Muscle layer of duodenum (tissue), 2 donors: ENCODE results near the gene KRT222.

ENCODE experiments used
- H3K27ac ChIP-seq: one replicate; pipeline ENCODE4 v1.7.0; 2013; ENCODE audit warnings: mild to moderate bottlenecking, low read length
- H3K27me3 ChIP-seq: one replicate; pipeline ENCODE4 v1.7.0; 2013; ENCODE audit warnings: low read depth, mild to moderate bottlenecking, control low read depth, low read length
- H3K36me3 ChIP-seq, 2 donors: one replicate each; pipeline ENCODE4 v1.7.0; 2013; ENCODE audit warnings: low read length in 2 of 2, control low read depth in 1 of 2, mild to moderate bottlenecking in 1 of 2; ENCODE audit not compliant: insufficient read depth in 2 of 2, control insufficient read depth in 1 of 2
- H3K4me1 ChIP-seq, 2 donors: one replicate each; pipeline ENCODE4 v1.7.0; 2013; ENCODE audit warnings: low read length in 2 of 2, mild to moderate bottlenecking in 2 of 2, control low read depth in 1 of 2, moderate library complexity in 1 of 2; ENCODE audit not compliant: insufficient read depth in 2 of 2, control insufficient read depth in 1 of 2
- H3K4me3 ChIP-seq, 2 donors: one replicate each; pipeline ENCODE4 v1.7.0; 2013; ENCODE audit warnings: low read length in 2 of 2, low read depth in 1 of 2, mild to moderate bottlenecking in 1 of 2
- H3K9me3 ChIP-seq, 2 donors: one replicate each; pipeline ENCODE4 v1.7.0; 2013; ENCODE audit warnings: low read length in 2 of 2, control low read depth in 1 of 2, mild to moderate bottlenecking in 1 of 2; ENCODE audit not compliant: control insufficient read depth in 1 of 2
- donor health status: healthy.

Gene KRT222

GRCh38 chr17:40694584-40694983 lies 29.6 kb upstream of the KRT222 start:
- H3K4me1 ChIP-seq, result no peaks in the 10 kb centered on the region
- H3K4me3 ChIP-seq, result no peak overlapping the region
- no peaks in the 10 kb centered on the region for H3K27me3 ChIP-seq
- no peaks in the 10 kb centered on the region for H3K9me3 ChIP-seq
- H3K36me3 ChIP-seq, result no peaks in the 10 kb centered on the region
- no peak overlapping the region for H3K27ac ChIP-seq

- Histone ChIP-seq H3K4me1 (no peaks in the 10 kb centered on the region), H3K36me3 (no peaks in the 10 kb centered on the region), H3K4me3 (no peak overlapping the region), H3K9me3 (no peaks in the 10 kb centered on the region), H3K27ac (no peak overlapping the region), H3K27me3 (no peaks in the 10 kb centered on the region)
Observed at GRCh38 chr17:40687106-40687505, 22.1 kb upstream of the KRT222 start.

GRCh38 chr17:40686192-40686591 lies 21.2 kb upstream of the KRT222 start:
- no peak overlapping the region for H3K4me3 ChIP-seq
- H3K4me1 ChIP-seq, result no peaks in the 10 kb centered on the region
- no peaks in the 10 kb centered on the region for H3K9me3 ChIP-seq
- no peaks in the 10 kb centered on the region for H3K27me3 ChIP-seq
- H3K36me3 ChIP-seq, result no peaks in the 10 kb centered on the region
- H3K27ac ChIP-seq, result no peak overlapping the region

- no peak overlapping the region for H3K27ac ChIP-seq
- no peak overlapping the region for H3K4me3 ChIP-seq
- H3K9me3 ChIP-seq, result no peaks in the 10 kb centered on the region
- H3K27me3 ChIP-seq, result peaks cover 11% of the 10 kb centered on the region
- H3K36me3 ChIP-seq, result no peaks in the 10 kb centered on the region
- no peaks in the 10 kb centered on the region for H3K4me1 ChIP-seq
Observed at GRCh38 chr17:40680998-40681397, 16.0 kb upstream of the KRT222 start.

- Histone ChIP-seq H3K36me3 (no peaks in the 10 kb centered on the region), H3K4me1 (no peaks in the 10 kb centered on the region), H3K27ac (no peak overlapping the region), H3K4me3 (no peak overlapping the region), H3K27me3 (peaks cover 11% of the 10 kb centered on the region), H3K9me3 (no peaks in the 10 kb centered on the region)
Observed at GRCh38 chr17:40679523-40679907, 14.5 kb upstream of the KRT222 start.

GRCh38 chr17:40678902-40679522 lies 14.0 kb upstream of the KRT222 start:
- Histone ChIP-seq H3K9me3 (no peaks in the 10 kb centered on the region), H3K27ac (no peak overlapping the region), H3K36me3 (no peaks in the 10 kb centered on the region), H3K4me1 (no peaks in the 10 kb centered on the region), H3K27me3 (peaks cover 11% of the 10 kb centered on the region), H3K4me3 (no peak overlapping the region)

- peaks cover 11% of the 10 kb centered on the region for H3K27me3 ChIP-seq
- H3K4me3 ChIP-seq, result no peak overlapping the region
- no peaks in the 10 kb centered on the region for H3K36me3 ChIP-seq
- no peak overlapping the region for H3K27ac ChIP-seq
- H3K9me3 ChIP-seq, result no peaks in the 10 kb centered on the region
- H3K4me1 ChIP-seq, result no peaks in the 10 kb centered on the region
Observed at GRCh38 chr17:40675905-40676304, 10.9 kb upstream of the KRT222 start.

- Histone ChIP-seq H3K4me3 (no peak overlapping the region), H3K27me3 (peaks cover 6% of the 10 kb centered on the region), H3K4me1 (no peaks in the 10 kb centered on the region), H3K36me3 (no peaks in the 10 kb centered on the region), H3K27ac (no peak overlapping the region), H3K9me3 (no peaks in the 10 kb centered on the region)
Observed at GRCh38 chr17:40672654-40673053, 7.7 kb upstream of the KRT222 start.

- Histone ChIP-seq H3K9me3 (no peaks in the 10 kb centered on the region), H3K4me3 (no peak overlapping the region), H3K36me3 (no peaks in the 10 kb centered on the region), H3K27ac (no peak overlapping the region), H3K27me3 (no peaks in the 10 kb centered on the region), H3K4me1 (no peaks in the 10 kb centered on the region)
Observed at GRCh38 chr17:40671282-40671681, 6.3 kb upstream of the KRT222 start.

- no peak overlapping the region for H3K27ac ChIP-seq
- no peak overlapping the region for H3K4me3 ChIP-seq
- H3K36me3 ChIP-seq, result no peaks in the 10 kb centered on the region
- no peaks in the 10 kb centered on the region for H3K27me3 ChIP-seq
- peaks cover 0 to 7% of the 10 kb centered on the region in 2 donors for H3K4me1 ChIP-seq
- H3K9me3 ChIP-seq, result no peaks in the 10 kb centered on the region
Observed at GRCh38 chr17:40666331-40666730, 1.4 kb upstream of the KRT222 start.

GRCh38 chr17:40663252-40663651 lies 1.7 kb downstream of the KRT222 start:
- Histone ChIP-seq H3K27ac (no peak overlapping the region), H3K9me3 (no peaks in the 10 kb centered on the region)

GRCh38 chr17:40659911-40660310 lies 5.1 kb downstream of the KRT222 start:
- Histone ChIP-seq H3K27me3 (no peaks in the 10 kb centered on the region), H3K9me3 (no peaks in the 10 kb centered on the region), H3K4me1 (peaks cover 0 to 3% of the 10 kb centered on the region in 2 donors), H3K4me3 (no peak overlapping the region), H3K27ac (no peak overlapping the region), H3K36me3 (no peaks in the 10 kb centered on the region)

More at GRCh38 chr17:40663252-40663651, 1.7 kb downstream of the KRT222 start:
- H3K4me3 ChIP-seq, result no peak overlapping the region
- peaks cover 0 to 7% of the 10 kb centered on the region in 2 donors for H3K4me1 ChIP-seq
- no peaks in the 10 kb centered on the region for H3K27me3 ChIP-seq
- H3K36me3 ChIP-seq, result no peaks in the 10 kb centered on the region
